ENCODE measurements around the gene TTI1.

GRCh38 chr20:38001173-38001875 is 31.9 kb downstream of the TTI1 start:
- TF ChIP-seq MAX (IDR thresholded peaks at IDR 0.05) (no peak), REST (IDR thresholded peaks at IDR 0.05; ENCODE audit: low read depth) (no peak), NFIC (IDR thresholded peaks at IDR 0.05) (no peak), EP300 (IDR thresholded peaks at IDR 0.05; ENCODE audit: borderline replicate concordance) (no peak), TAF1 (IDR thresholded peaks at IDR 0.05; ENCODE audit: low read depth) (no peak), YY1 (IDR thresholded peaks at IDR 0.05; ENCODE audit: low read depth) (no peak), EGR1 (IDR thresholded peaks at IDR 0.05) (no peak), CREB1 (IDR thresholded peaks at IDR 0.05; ENCODE audit: low read depth) (no peak), USF1 (IDR thresholded peaks at IDR 0.05) (no peak), CEBPB (IDR thresholded peaks at IDR 0.05) (no peak), FOXM1 (IDR thresholded peaks at IDR 0.05; ENCODE audit: borderline replicate concordance, low read depth) (no peak), TEAD4 (IDR thresholded peaks at IDR 0.05) (no peak), TCF12 (IDR thresholded peaks at IDR 0.05; ENCODE audit: low read depth) (no peak)

Measured in Ishikawa (cell line).